CD4-positive, alpha-beta T cell (primary cell): Measurements from ENCODE around the gene ZNF277. TPM values are rescaled to one million over a fixed set of nuclear protein-coding genes. Genes with fewer than 3 reads are reported as not detected.

Experiments
- ATAC-seq: fragments of 200-7000 bp; cut with Tn5 transposase; one replicate; pipeline ENCODE4 v1.10.0; 2022; ENCODE audit warnings: mild to moderate bottlenecking; ENCODE audit not compliant: poor library complexity
- CTCF ChIA-PET: fragments of 350-600 bp; sonication (Branson Sonifier 250); formaldehyde crosslinking; loops from one replicate; lab custom pipeline; 2021; ENCODE audit warnings: antibody characterized with exemption, inconsistent platforms; lab: Charles Lee
- POLR2A ChIA-PET: fragments of 350-600 bp; sonication (Branson Sonifier 250); formaldehyde crosslinking; loops from one replicate; lab custom pipeline; 2021; ENCODE audit warnings: antibody characterized with exemption, inconsistent platforms; lab: Charles Lee
- DNase-seq, 14 experiments: peaks; one replicate each; pipeline ENCODE4 v3.0.0-alpha.2; 2013 to 2020; ENCODE audit warnings: mixed read lengths in 2 of 14
- H3K27ac ChIP-seq, 2 donors: one replicate each; pipeline versions ENCODE4 v1.5.1 to v1.7.0; 2013; ENCODE audit warnings: low read length in 2 of 2, low read depth in 1 of 2, mild to moderate bottlenecking in 1 of 2
- H3K27me3 ChIP-seq, 2 experiments: 1 replicate in 1 of 2; 2 replicates in 1 of 2; pipeline versions ENCODE4 v1.6.1 to v1.7.0; 2013; ENCODE audit warnings: low read length in 2 of 2, control low read depth in 1 of 2, mild to moderate bottlenecking in 1 of 2, moderate library complexity in 1 of 2; ENCODE audit not compliant: insufficient read depth in 2 of 2, control insufficient read depth in 1 of 2
- H3K36me3 ChIP-seq: one replicate; pipeline ENCODE4 v1.6.1; 2013; ENCODE audit warnings: low read length, control low read depth; ENCODE audit not compliant: insufficient read depth
- H3K4me1 ChIP-seq: one replicate; pipeline ENCODE4 v1.6.1; 2013; ENCODE audit warnings: low read length, control low read depth; ENCODE audit not compliant: insufficient read depth
- H3K4me3 ChIP-seq: one replicate; pipeline ENCODE4 v1.5.1; 2013; ENCODE audit warnings: mild to moderate bottlenecking, low read length, moderate library complexity
- H3K9me3 ChIP-seq, 2 experiments: 1 replicate in 1 of 2; 2 replicates in 1 of 2; pipeline versions ENCODE4 v1.6.1 to v1.7.0; 2013; ENCODE audit warnings: low read length in 2 of 2, mild to moderate bottlenecking in 2 of 2, control low read depth in 1 of 2, moderate library complexity in 1 of 2; ENCODE audit not compliant: control insufficient read depth in 1 of 2, insufficient read depth in 1 of 2
- H3K27ac Mint-ChIP-seq: one replicate; pipeline ENCODE4 v1.8.0; 2020; ENCODE audit warnings: mixed read lengths
- H3K27me3 Mint-ChIP-seq: one replicate; pipeline ENCODE4 v1.8.0; 2021; ENCODE audit warnings: mixed read lengths
- H3K36me3 Mint-ChIP-seq: one replicate; pipeline ENCODE4 v1.8.0; 2021; ENCODE audit warnings: low read depth, mixed read lengths
- H3K4me1 Mint-ChIP-seq: one replicate; pipeline ENCODE4 v1.8.0; 2021; ENCODE audit warnings: low read depth, mixed read lengths
- H3K4me3 Mint-ChIP-seq: one replicate; pipeline ENCODE4 v1.8.0; 2020; ENCODE audit warnings: mild to moderate bottlenecking, mixed read lengths
- H3K9me3 Mint-ChIP-seq: one replicate; pipeline ENCODE4 v1.8.0; 2020; ENCODE audit warnings: mixed read lengths
- CTCF ChIP-seq: fragments of 200-600 bp; IDR thresholded peaks from one replicate; pipeline ENCODE4 v1.8.0; 2022; ENCODE audit warnings: antibody characterized with exemption, mild to moderate bottlenecking
- intact Hi-C, 2 experiments: fragments of 100-400 bp; cut with DNase I in 1 of 2; cut with micrococcal nuclease in 1 of 2; formaldehyde crosslinking; loops; one replicate each; pipeline versions ENCODE4 v1.15.1 to v1.9.0; 2023 to 2025; cut with DNase I, micrococcal nuclease
- total RNA-seq, 174 experiments: library from RNA in 2 of 174; stranded (reverse) in 2 of 174; gene quantifications; one replicate each; pipeline ENCODE4 v1.2.3 and lab custom pipeline; 2021 to 2026

Gene ZNF277
- total RNA-seq, 2 experiments from 2014 or later: 21.6 to 22.5 TPM

GRCh38 chr7:112182749-112183148 lies 23.7 kb upstream of the ZNF277 start:
- Histone ChIP-seq H3K27ac (no peak overlapping the region), H3K9me3 (no peaks in the 10 kb centered on the region), H3K4me1 (no peaks in the 10 kb centered on the region), H3K36me3 (no peaks in the 10 kb centered on the region), H3K4me3 (no peak overlapping the region), H3K27me3 (peaks cover 0 to 5% of the 10 kb centered on the region in 2 experiments)
- CTCF ChIA-PET: no interaction called here
- Mint-ChIP-seq H3K9me3 (no peaks in the 10 kb centered on the region), H3K27ac (no peak overlapping the region), H3K4me3 (no peak overlapping the region), H3K4me1 (no peaks in the 10 kb centered on the region), H3K36me3 (no peaks in the 10 kb centered on the region), H3K27me3 (peaks cover 19% of the 10 kb centered on the region)
- no peak for DNase-seq
- ATAC-seq: no peak
- TF ChIP-seq CTCF: no peak
- POLR2A ChIA-PET: no interaction called here
- intact Hi-C loops: no loop called here

GRCh38 chr7:112183266-112183665 lies 23.2 kb upstream of the ZNF277 start:
- CTCF ChIA-PET: no interaction called here
- Histone ChIP-seq H3K4me1 (no peaks in the 10 kb centered on the region), H3K27ac (no peak overlapping the region), H3K27me3 (peaks cover 0 to 3% of the 10 kb centered on the region in 2 experiments), H3K4me3 (no peak overlapping the region), H3K9me3 (no peaks in the 10 kb centered on the region), H3K36me3 (no peaks in the 10 kb centered on the region)
- POLR2A ChIA-PET: no interaction called here
- no peaks in the 10 kb centered on the region for H3K9me3 Mint-ChIP-seq
- intact Hi-C loops: no loop called here
- H3K27ac Mint-ChIP-seq: no peak overlapping the region
- H3K4me1 Mint-ChIP-seq: no peaks in the 10 kb centered on the region
- no peaks in the 10 kb centered on the region for H3K36me3 Mint-ChIP-seq
- no peak for TF ChIP-seq CTCF
- DNase-seq: no peak
- no peak overlapping the region for H3K4me3 Mint-ChIP-seq
- no peak for ATAC-seq
- H3K27me3 Mint-ChIP-seq: peaks cover 14% of the 10 kb centered on the region

GRCh38 chr7:112184455-112184854 lies 22.0 kb upstream of the ZNF277 start:
- H3K4me1 Mint-ChIP-seq: no peaks in the 10 kb centered on the region
- intact Hi-C loops: no loop called here
- POLR2A ChIA-PET: no interaction called here
- H3K4me1 ChIP-seq: no peaks in the 10 kb centered on the region
- no peaks in the 10 kb centered on the region for H3K9me3 Mint-ChIP-seq
- CTCF ChIA-PET: no interaction called here
- peaks cover 0 to 3% of the 10 kb centered on the region in 2 experiments for H3K27me3 ChIP-seq
- H3K4me3 Mint-ChIP-seq: no peak overlapping the region
- no peaks in the 10 kb centered on the region for H3K36me3 ChIP-seq
- H3K9me3 ChIP-seq: no peaks in the 10 kb centered on the region
- ATAC-seq: no peak
- H3K27me3 Mint-ChIP-seq: peaks cover 9% of the 10 kb centered on the region
- H3K36me3 Mint-ChIP-seq: no peaks in the 10 kb centered on the region
- TF ChIP-seq CTCF: no peak
- H3K4me3 ChIP-seq: no peak overlapping the region
- H3K27ac Mint-ChIP-seq: no peak overlapping the region
- no peak for DNase-seq
- H3K27ac ChIP-seq: no peak overlapping the region
